Measurements from ENCODE around the gene RUNX2. TPM values are rescaled to one million over a fixed set of nuclear protein-coding genes. Genes with fewer than 3 reads are reported as not detected.
A peak's percentile ranks its signal among the peaks of the same experiment; 100 is the strongest.

The RUNX2 gene
- total and polyA plus RNA-seq, 4 donors: 0.83 to 2.8 (median 2.0) TPM

GRCh38 chr6:45496085-45496433, 167.9 kb downstream of the RUNX2 start:
- Histone ChIP-seq H3K27me3 (ENCODE audit: control insufficient read depth, insufficient read depth, low read length) (no peaks in the 10 kb centered on the region), H3K9me3 (ENCODE audit: control insufficient read depth, insufficient read depth, low read length) (no peaks in the 10 kb centered on the region), H3K4me3 (ENCODE audit: low read depth, low read length) (no peak overlapping the region), H3K36me3 (ENCODE audit: control insufficient read depth, insufficient read depth, low read length) (no peaks in the 10 kb centered on the region), H3K4me1 (ENCODE audit: control insufficient read depth, insufficient read depth, low read length) (no peaks in the 10 kb centered on the region), H3K27ac (ENCODE audit: low read depth, low read length) (no peak overlapping the region)
- no CpG with 5 or more reads among the region's 6 CpGs for WGBS (ENCODE audit: insufficient coverage)
- no peak for DNase-seq (ENCODE audit: low read depth in 4 of 6, low spot score in 6 of 6)

- WGBS (ENCODE audit: insufficient coverage): 83% methylated on average over 1 of the region's 1 CpG
- Histone ChIP-seq H3K4me3 (ENCODE audit: low read depth, low read length) (no peak overlapping the region), H3K36me3 (ENCODE audit: control insufficient read depth, insufficient read depth, low read length) (no peaks in the 10 kb centered on the region), H3K27me3 (ENCODE audit: control insufficient read depth, insufficient read depth, low read length) (no peaks in the 10 kb centered on the region), H3K9me3 (ENCODE audit: control insufficient read depth, insufficient read depth, low read length) (no peaks in the 10 kb centered on the region), H3K27ac (ENCODE audit: low read depth, low read length) (no peak overlapping the region), H3K4me1 (ENCODE audit: control insufficient read depth, insufficient read depth, low read length) (no peaks in the 10 kb centered on the region)
- no peak for DNase-seq (ENCODE audit: low read depth in 4 of 6, low spot score in 6 of 6)
Measured at GRCh38 chr6:45498591-45498990, 170.5 kb downstream of the RUNX2 start.

GRCh38 chr6:45500924-45501816, 173.0 kb downstream of the RUNX2 start:
- Histone ChIP-seq H3K36me3 (ENCODE audit: control insufficient read depth, insufficient read depth, low read length) (no peaks in the 10 kb centered on the region), H3K9me3 (ENCODE audit: control insufficient read depth, insufficient read depth, low read length) (no peaks in the 10 kb centered on the region)
- WGBS (ENCODE audit: insufficient coverage): no CpG with 5 or more reads among the region's 6 CpGs

GRCh38 chr6:45502456-45502855, 174.3 kb downstream of the RUNX2 start:
- 88% methylated on average over 3 of the region's 6 CpGs for WGBS (ENCODE audit: insufficient coverage)
- DNase-seq (ENCODE audit: low read depth in 4 of 6, low spot score in 6 of 6): no peak
- Histone ChIP-seq H3K36me3 (ENCODE audit: control insufficient read depth, insufficient read depth, low read length) (no peaks in the 10 kb centered on the region), H3K4me1 (ENCODE audit: control insufficient read depth, insufficient read depth, low read length) (no peaks in the 10 kb centered on the region), H3K4me3 (ENCODE audit: low read depth, low read length) (no peak overlapping the region), H3K27me3 (ENCODE audit: control insufficient read depth, insufficient read depth, low read length) (no peaks in the 10 kb centered on the region), H3K27ac (ENCODE audit: low read depth, low read length) (no peak overlapping the region), H3K9me3 (ENCODE audit: control insufficient read depth, insufficient read depth, low read length) (no peaks in the 10 kb centered on the region)

More at GRCh38 chr6:45500924-45501816, 173.0 kb downstream of the RUNX2 start:
- Histone ChIP-seq H3K27me3 (ENCODE audit: control insufficient read depth, insufficient read depth, low read length) (no peaks in the 10 kb centered on the region), H3K4me1 (ENCODE audit: control insufficient read depth, insufficient read depth, low read length) (no peaks in the 10 kb centered on the region), H3K4me3 (ENCODE audit: low read depth, low read length) (no peak overlapping the region), H3K27ac (ENCODE audit: low read depth, low read length) (no peak overlapping the region)
- no peak for DNase-seq (ENCODE audit: low read depth in 4 of 6, low spot score in 6 of 6)

GRCh38 chr6:45504947-45505346, 176.8 kb downstream of the RUNX2 start:
- Histone ChIP-seq H3K27me3 (ENCODE audit: control insufficient read depth, insufficient read depth, low read length) (no peaks in the 10 kb centered on the region), H3K9me3 (ENCODE audit: control insufficient read depth, insufficient read depth, low read length) (no peaks in the 10 kb centered on the region), H3K4me3 (ENCODE audit: low read depth, low read length) (no peak overlapping the region), H3K36me3 (ENCODE audit: control insufficient read depth, insufficient read depth, low read length) (no peaks in the 10 kb centered on the region), H3K4me1 (ENCODE audit: control insufficient read depth, insufficient read depth, low read length) (no peaks in the 10 kb centered on the region), H3K27ac (ENCODE audit: low read depth, low read length) (no peak overlapping the region)
- WGBS (ENCODE audit: insufficient coverage): 42% methylated on average over 4 of the region's 5 CpGs
- no peak for DNase-seq (ENCODE audit: low read depth in 4 of 6, low spot score in 6 of 6)

- Histone ChIP-seq H3K36me3 (ENCODE audit: control insufficient read depth, insufficient read depth, low read length) (no peaks in the 10 kb centered on the region), H3K27ac (ENCODE audit: low read depth, low read length) (no peak overlapping the region), H3K27me3 (ENCODE audit: control insufficient read depth, insufficient read depth, low read length) (no peaks in the 10 kb centered on the region), H3K9me3 (ENCODE audit: control insufficient read depth, insufficient read depth, low read length) (no peaks in the 10 kb centered on the region), H3K4me3 (ENCODE audit: low read depth, low read length) (no peak overlapping the region), H3K4me1 (ENCODE audit: control insufficient read depth, insufficient read depth, low read length) (no peaks in the 10 kb centered on the region)
- DNase-seq (ENCODE audit: low read depth in 4 of 6, low spot score in 6 of 6): no peak
- 100% methylated on average over 1 of the region's 2 CpGs for WGBS (ENCODE audit: insufficient coverage)
Measured at GRCh38 chr6:45505470-45505869, 177.3 kb downstream of the RUNX2 start.

- WGBS (ENCODE audit: insufficient coverage): no CpG with 5 or more reads among the region's 3 CpGs
- no peaks in the 10 kb centered on the region for H3K27me3 ChIP-seq (ENCODE audit: control insufficient read depth, insufficient read depth, low read length)
- no peak overlapping the region for H3K4me3 ChIP-seq (ENCODE audit: low read depth, low read length)
- DNase-seq (ENCODE audit: low read depth in 4 of 6, low spot score in 6 of 6): no peak
- H3K27ac ChIP-seq (ENCODE audit: low read depth, low read length): no peak overlapping the region
- no peaks in the 10 kb centered on the region for H3K4me1 ChIP-seq (ENCODE audit: control insufficient read depth, insufficient read depth, low read length)
- no peaks in the 10 kb centered on the region for H3K9me3 ChIP-seq (ENCODE audit: control insufficient read depth, insufficient read depth, low read length)
- no peaks in the 10 kb centered on the region for H3K36me3 ChIP-seq (ENCODE audit: control insufficient read depth, insufficient read depth, low read length)
Measured at GRCh38 chr6:45507186-45507585, 179.1 kb downstream of the RUNX2 start.

GRCh38 chr6:45509426-45509825, 181.3 kb downstream of the RUNX2 start:
- Histone ChIP-seq H3K36me3 (ENCODE audit: control insufficient read depth, insufficient read depth, low read length) (no peaks in the 10 kb centered on the region), H3K4me1 (ENCODE audit: control insufficient read depth, insufficient read depth, low read length) (peaks cover 5% of the 10 kb centered on the region)
- 93% methylated on average over 3 of the region's 4 CpGs for WGBS (ENCODE audit: insufficient coverage)

GRCh38 chr6:45512717-45513116, 184.6 kb downstream of the RUNX2 start:
- Histone ChIP-seq H3K4me1 (ENCODE audit: control insufficient read depth, insufficient read depth, low read length) (peaks cover 5% of the 10 kb centered on the region), H3K27me3 (ENCODE audit: control insufficient read depth, insufficient read depth, low read length) (no peaks in the 10 kb centered on the region), H3K36me3 (ENCODE audit: control insufficient read depth, insufficient read depth, low read length) (no peaks in the 10 kb centered on the region), H3K27ac (ENCODE audit: low read depth, low read length) (no peak overlapping the region), H3K4me3 (ENCODE audit: low read depth, low read length) (no peak overlapping the region), H3K9me3 (ENCODE audit: control insufficient read depth, insufficient read depth, low read length) (no peaks in the 10 kb centered on the region)
- DNase-seq (ENCODE audit: low read depth in 4 of 6, low spot score in 6 of 6): peak in 1 of 6 donors; percentile 38
- 63% methylated on average over 2 of the region's 3 CpGs for WGBS (ENCODE audit: insufficient coverage)

More at GRCh38 chr6:45509426-45509825, 181.3 kb downstream of the RUNX2 start:
- DNase-seq (ENCODE audit: low read depth in 4 of 6, low spot score in 6 of 6): no peak
- Histone ChIP-seq H3K27ac (ENCODE audit: low read depth, low read length) (no peak overlapping the region), H3K4me3 (ENCODE audit: low read depth, low read length) (no peak overlapping the region), H3K27me3 (ENCODE audit: control insufficient read depth, insufficient read depth, low read length) (no peaks in the 10 kb centered on the region), H3K9me3 (ENCODE audit: control insufficient read depth, insufficient read depth, low read length) (no peaks in the 10 kb centered on the region)

GRCh38 chr6:45513213-45513618, 185.1 kb downstream of the RUNX2 start:
- peak in 3 of 6 donors; percentile 7 to 71 (median 20) for DNase-seq (ENCODE audit: low read depth in 4 of 6, low spot score in 6 of 6)
- H3K9me3 ChIP-seq (ENCODE audit: control insufficient read depth, insufficient read depth, low read length): no peaks in the 10 kb centered on the region
- H3K4me1 ChIP-seq (ENCODE audit: control insufficient read depth, insufficient read depth, low read length): peaks cover 5% of the 10 kb centered on the region
- H3K4me3 ChIP-seq (ENCODE audit: low read depth, low read length): no peak overlapping the region
- 19% methylated on average over 5 of the region's 9 CpGs for WGBS (ENCODE audit: insufficient coverage)
- H3K27me3 ChIP-seq (ENCODE audit: control insufficient read depth, insufficient read depth, low read length): no peaks in the 10 kb centered on the region
- no peak overlapping the region for H3K27ac ChIP-seq (ENCODE audit: low read depth, low read length)
- H3K36me3 ChIP-seq (ENCODE audit: control insufficient read depth, insufficient read depth, low read length): no peaks in the 10 kb centered on the region
